HG02840 (cell line): ENCODE data around the gene KCND2.
"Not testable (repeated sequence)": the region's sequence is repeated elsewhere in the genome, so short reads cannot be mapped to it uniquely, and the experiment has no call there.

ENCODE experiments used
- ATAC-seq: cut with Tn5 transposase; IDR thresholded peaks from one replicate; pipeline ENCODE4 v1.9.1; 2021; ENCODE audit warnings: mild to moderate bottlenecking, moderate library complexity, moderate number of reproducible peaks; ENCODE audit not compliant: unreplicated experiment, low FRiP score

Gene KCND2

GRCh38 chr7:120732256-120732655 is 459.3 kb downstream of the KCND2 start:
- ATAC-seq = no peak

GRCh38 chr7:120733143-120733542 is 460.2 kb downstream of the KCND2 start:
- ATAC-seq = no peak

GRCh38 chr7:120733835-120734234 is 460.9 kb downstream of the KCND2 start:
- ATAC-seq = no peak

- no peak for ATAC-seq
Observed at GRCh38 chr7:120735791-120736190, 462.8 kb downstream of the KCND2 start.

- no peak for ATAC-seq
Observed at GRCh38 chr7:120738816-120739215, 465.8 kb downstream of the KCND2 start.

- no peak for ATAC-seq
Observed at GRCh38 chr7:120740348-120740747, 467.4 kb downstream of the KCND2 start.

GRCh38 chr7:120741371-120742042 is 468.5 kb downstream of the KCND2 start:
- no peak for ATAC-seq

- ATAC-seq = no peak
Observed at GRCh38 chr7:120742372-120742771, 469.4 kb downstream of the KCND2 start.

GRCh38 chr7:120743128-120743527 is 470.2 kb downstream of the KCND2 start:
- ATAC-seq = no peak

- no peak for ATAC-seq
Observed at GRCh38 chr7:120760050-120760449, 487.1 kb downstream of the KCND2 start.

- ATAC-seq = no peak
Observed at GRCh38 chr7:120760851-120761250, 487.9 kb downstream of the KCND2 start.

- ATAC-seq = no peak
Observed at GRCh38 chr7:120770206-120770605, 497.2 kb downstream of the KCND2 start.

GRCh38 chr7:120774481-120774880 is 501.5 kb downstream of the KCND2 start:
- no peak for ATAC-seq

- ATAC-seq = no peak
Observed at GRCh38 chr7:120775755-120776154, 502.8 kb downstream of the KCND2 start.

- not testable (repeated sequence) for ATAC-seq
Observed at GRCh38 chr7:120779078-120779477, 506.1 kb downstream of the KCND2 start.

- ATAC-seq = not testable (repeated sequence)
Observed at GRCh38 chr7:120780451-120780850, 507.5 kb downstream of the KCND2 start.

- no peak for ATAC-seq
Observed at GRCh38 chr7:120780938-120781337, 508.0 kb downstream of the KCND2 start.

GRCh38 chr7:120781924-120782323 is 508.9 kb downstream of the KCND2 start:
- ATAC-seq = not testable (repeated sequence)

GRCh38 chr7:120783273-120783672 is 510.3 kb downstream of the KCND2 start:
- ATAC-seq = no peak

GRCh38 chr7:120783721-120784120 is 510.7 kb downstream of the KCND2 start:
- no peak for ATAC-seq

GRCh38 chr7:120785095-120785494 is 512.1 kb downstream of the KCND2 start:
- no peak for ATAC-seq

GRCh38 chr7:120792091-120792860 is 519.3 kb downstream of the KCND2 start:
- ATAC-seq = no peak
